Astrocyte (in vitro differentiated cells and primary cell): ENCODE data around the gene KCNC2. TPM values are rescaled to one million over a fixed set of nuclear protein-coding genes. Genes with fewer than 3 reads are reported as not detected.

Experiments used
- DNase-seq: peaks from one replicate; pipeline ENCODE4 v3.0.0-alpha.2; 2010; ENCODE audit warnings: low read depth
- FAIRE-seq: peaks from 2 replicates; lab custom pipeline; 2011; peaks lifted over from hg19 to GRCh38; lab: Jason Lieb, UNC
- H2AFZ ChIP-seq: 2 replicates; pipeline ENCODE4 v1.6.0; 2012; ENCODE audit warnings: low read depth, low read length, inconsistent platforms
- H3K27ac ChIP-seq: 2 replicates; pipeline ENCODE4 v1.5.1; 2011; ENCODE audit warnings: low read depth, low read length, inconsistent platforms
- H3K27me3 ChIP-seq: 2 replicates; pipeline ENCODE4 v1.6.0; 2011; ENCODE audit warnings: low read length, inconsistent platforms; ENCODE audit not compliant: insufficient read depth
- H3K36me3 ChIP-seq: 2 replicates; pipeline ENCODE4 v1.5.1; 2011; ENCODE audit warnings: low read length, inconsistent platforms; ENCODE audit not compliant: insufficient read depth
- H3K4me1 ChIP-seq: 2 replicates; pipeline ENCODE4 v1.5.1; 2011; ENCODE audit warnings: low read length, inconsistent platforms; ENCODE audit not compliant: insufficient read depth
- H3K4me2 ChIP-seq: 2 replicates; pipeline ENCODE4 v1.6.0; 2012; ENCODE audit warnings: low read length, inconsistent platforms
- H3K4me3 ChIP-seq: 2 replicates; pipeline ENCODE4 v1.5.1; 2011; ENCODE audit warnings: low read depth, mild to moderate bottlenecking, low read length, inconsistent platforms; ENCODE audit not compliant: insufficient read depth
- H3K79me2 ChIP-seq: 2 replicates; pipeline ENCODE4 v1.6.0; 2012; ENCODE audit warnings: mild to moderate bottlenecking, low read length, inconsistent platforms; ENCODE audit not compliant: insufficient read depth
- H3K9ac ChIP-seq: 2 replicates; pipeline ENCODE4 v1.6.0; 2012; ENCODE audit warnings: mild to moderate bottlenecking, low read length, inconsistent platforms
- H3K9me3 ChIP-seq: 2 replicates; pipeline ENCODE4 v1.5.1; 2012; ENCODE audit warnings: low read depth, mild to moderate bottlenecking, low read length, inconsistent platforms; ENCODE audit not compliant: insufficient read depth
- H4K20me1 ChIP-seq: 2 replicates; pipeline ENCODE4 v1.6.0; 2012; ENCODE audit warnings: low read length, inconsistent platforms; ENCODE audit not compliant: insufficient read depth
- H3K27ac Mint-ChIP-seq: one replicate; pipeline ENCODE4 v1.8.0; 2021; ENCODE audit warnings: mild to moderate bottlenecking, mixed read lengths; ENCODE audit not compliant: unreplicated experiment
- H3K27me3 Mint-ChIP-seq: one replicate; pipeline ENCODE4 v1.8.0; 2021; ENCODE audit warnings: low read depth, mixed read lengths; ENCODE audit not compliant: unreplicated experiment
- H3K36me3 Mint-ChIP-seq: one replicate; pipeline ENCODE4 v1.8.0; 2021; ENCODE audit warnings: low read depth, mixed read lengths; ENCODE audit not compliant: unreplicated experiment
- H3K4me1 Mint-ChIP-seq: one replicate; pipeline ENCODE4 v1.8.0; 2021; ENCODE audit warnings: low read depth, mixed read lengths; ENCODE audit not compliant: unreplicated experiment
- H3K4me3 Mint-ChIP-seq: one replicate; pipeline ENCODE4 v1.8.0; 2021; ENCODE audit warnings: mild to moderate bottlenecking, moderate library complexity, mixed read lengths; ENCODE audit not compliant: unreplicated experiment
- H3K9me3 Mint-ChIP-seq: one replicate; pipeline ENCODE4 v1.8.0; 2021; ENCODE audit warnings: mild to moderate bottlenecking, mixed read lengths; ENCODE audit not compliant: unreplicated experiment
- CTCF ChIP-seq: IDR thresholded peaks from 2 replicates; pipeline ENCODE4 v1.5.1; 2011; ENCODE audit warnings: low read depth, mild to moderate bottlenecking, inconsistent platforms, low read length, moderate library complexity; ENCODE audit not compliant: insufficient read depth
- EZH2 ChIP-seq: IDR thresholded peaks from 2 replicates; pipeline ENCODE4 v1.6.1; 2012; ENCODE audit warnings: mild to moderate bottlenecking, low read length, inconsistent platforms; ENCODE audit not compliant: insufficient read depth
- total RNA-seq: library from RNA; stranded (reverse); gene quantifications from 2 replicates; pipeline ENCODE4 v1.2.1, GENCODE V29; 2021

KCNC2 gene
- total RNA-seq, 1 donor from 2014 or later = not detected

DNA sequence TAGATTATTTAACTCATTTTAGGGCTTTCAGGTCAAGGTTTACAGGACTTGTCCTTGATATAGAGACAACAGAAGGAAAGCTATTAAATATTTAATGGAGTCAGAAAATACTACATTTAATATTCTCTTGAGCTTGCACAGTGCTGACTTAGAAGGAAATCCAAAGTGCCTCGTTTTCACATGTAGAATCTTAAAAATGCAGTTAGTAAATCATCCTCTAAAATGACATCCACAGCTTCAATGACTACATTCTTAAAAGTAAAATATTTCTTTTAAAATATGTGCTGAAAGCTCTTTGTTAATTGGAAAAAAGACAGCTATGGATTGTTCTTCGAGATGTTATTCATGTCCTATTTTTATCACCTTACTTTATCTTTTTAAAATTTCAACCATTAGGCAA, 146.9 kb downstream of the KCNC2 start:
- no peak overlapping the region for H3K9ac ChIP-seq
- no peaks in the 10 kb centered on the region for H3K79me2 ChIP-seq
- TF ChIP-seq EZH2 = no peak
- TF ChIP-seq CTCF = no peak
- H3K4me3 Mint-ChIP-seq = no peak overlapping the region
- no peak overlapping the region for H3K27ac ChIP-seq
- no peaks in the 10 kb centered on the region for H3K4me1 ChIP-seq
- H3K27me3 ChIP-seq = no peaks in the 10 kb centered on the region
- no peaks in the 10 kb centered on the region for H4K20me1 ChIP-seq
- no peaks in the 10 kb centered on the region for H3K9me3 ChIP-seq
- no peaks in the 10 kb centered on the region for H3K36me3 Mint-ChIP-seq
- no peaks in the 10 kb centered on the region for H3K4me1 Mint-ChIP-seq
- H3K9me3 Mint-ChIP-seq = no peaks in the 10 kb centered on the region
- no peaks in the 10 kb centered on the region for H3K27me3 Mint-ChIP-seq
- H3K27ac Mint-ChIP-seq = no peak overlapping the region
- no peak overlapping the region for H2AFZ ChIP-seq
- H3K36me3 ChIP-seq = no peaks in the 10 kb centered on the region
- FAIRE-seq = no peak
- H3K4me3 ChIP-seq = no peak overlapping the region
- H3K4me2 ChIP-seq = no peak overlapping the region
- DNase-seq = no peak

DNA sequence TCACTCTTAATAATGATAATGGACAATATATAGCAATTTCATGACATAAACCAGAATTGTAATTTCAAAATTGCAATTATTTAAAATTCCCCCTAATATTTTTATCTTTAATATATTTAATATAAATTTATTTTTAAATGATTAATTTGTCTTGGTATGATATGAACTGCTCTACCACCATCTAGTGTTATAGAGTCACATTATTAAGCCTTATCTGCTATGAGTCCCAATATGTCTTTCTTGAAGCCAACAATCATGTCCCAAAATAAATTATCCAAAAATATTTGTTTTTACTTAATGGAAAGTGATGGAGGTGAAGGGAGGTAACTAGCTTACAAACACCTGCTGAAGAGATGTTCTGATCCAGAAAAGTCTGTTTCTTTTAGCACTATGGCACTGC, 151.4 kb downstream of the KCNC2 start:
- Histone ChIP-seq H3K27me3 (no peaks in the 10 kb centered on the region), H3K27ac (no peak overlapping the region), H3K9ac (no peak overlapping the region), H3K79me2 (no peaks in the 10 kb centered on the region), H3K4me3 (no peak overlapping the region), H4K20me1 (no peaks in the 10 kb centered on the region), H3K4me1 (no peaks in the 10 kb centered on the region), H3K9me3 (no peaks in the 10 kb centered on the region), H3K36me3 (no peaks in the 10 kb centered on the region), H3K4me2 (no peak overlapping the region), H2AFZ (no peak overlapping the region)
- TF ChIP-seq EZH2 (no peak), CTCF (no peak)
- Mint-ChIP-seq H3K27ac (no peak overlapping the region), H3K27me3 (no peaks in the 10 kb centered on the region), H3K4me1 (no peaks in the 10 kb centered on the region), H3K36me3 (no peaks in the 10 kb centered on the region), H3K4me3 (no peak overlapping the region), H3K9me3 (no peaks in the 10 kb centered on the region)
- DNase-seq = no peak
- FAIRE-seq = no peak

DNA sequence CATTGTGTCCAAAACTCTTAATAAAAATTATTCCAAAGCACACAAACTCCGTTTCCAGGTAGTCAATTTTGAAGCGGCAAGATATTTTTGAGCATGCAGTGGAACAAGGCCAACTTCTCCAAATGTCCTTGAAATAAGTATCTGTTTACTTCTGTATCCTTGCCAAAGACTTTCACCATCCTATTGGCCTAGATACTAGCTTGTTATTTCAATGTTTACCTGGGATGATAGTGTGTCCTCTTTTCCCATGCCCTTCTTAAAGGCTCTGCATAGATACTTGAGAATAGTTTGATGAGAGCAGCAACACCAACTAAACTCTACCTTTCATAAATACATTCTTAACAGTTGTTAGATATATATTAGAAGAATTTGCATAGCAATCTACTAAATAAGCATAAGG, 160.9 kb downstream of the KCNC2 start:
- Histone ChIP-seq H3K4me3 (no peak overlapping the region), H3K4me2 (no peak overlapping the region), H3K4me1 (no peaks in the 10 kb centered on the region), H2AFZ (no peak overlapping the region), H3K36me3 (no peaks in the 10 kb centered on the region), H3K9ac (no peak overlapping the region), H3K9me3 (no peaks in the 10 kb centered on the region), H3K27me3 (no peaks in the 10 kb centered on the region), H4K20me1 (no peaks in the 10 kb centered on the region), H3K27ac (no peak overlapping the region), H3K79me2 (no peaks in the 10 kb centered on the region)
- H3K27me3 Mint-ChIP-seq = no peaks in the 10 kb centered on the region
- H3K27ac Mint-ChIP-seq = no peak overlapping the region
- DNase-seq (no peak), FAIRE-seq (no peak)
- no peaks in the 10 kb centered on the region for H3K36me3 Mint-ChIP-seq
- no peak overlapping the region for H3K4me3 Mint-ChIP-seq
- no peaks in the 10 kb centered on the region for H3K4me1 Mint-ChIP-seq
- H3K9me3 Mint-ChIP-seq = no peaks in the 10 kb centered on the region
- TF ChIP-seq CTCF (no peak), EZH2 (no peak)
